ENCODE measurements around the gene CXCL5.
"Not testable (repeated sequence)": the region's sequence is repeated elsewhere in the genome, so short reads cannot be mapped to it uniquely, and the experiment has no call there.

CXCL5 gene

GRCh38 chr4:73967866-73968265, 30.6 kb downstream of the CXCL5 start:
- DNase-seq = no peak

GRCh38 chr4:73964862-73965611, 33.4 kb downstream of the CXCL5 start:
- DNase-seq = no peak

- DNase-seq = no peak
These were observed 35.8 kb downstream of the CXCL5 start for GRCh38 chr4:73962724-73963123.

- DNase-seq = not testable (repeated sequence)
These were observed 39.4 kb downstream of the CXCL5 start for GRCh38 chr4:73959041-73959440.

GRCh38 chr4:73952352-73952751, 46.1 kb downstream of the CXCL5 start:
- no peak for DNase-seq

- DNase-seq = not testable (repeated sequence)
These were observed 48.0 kb downstream of the CXCL5 start for GRCh38 chr4:73950376-73950920.

GRCh38 chr4:73948990-73949706, 49.3 kb downstream of the CXCL5 start:
- no peak for DNase-seq

GRCh38 chr4:73948291-73948690, 50.2 kb downstream of the CXCL5 start:
- DNase-seq = no peak

- no peak for DNase-seq
These were observed 51.1 kb downstream of the CXCL5 start for GRCh38 chr4:73947239-73947985.

- no peak for DNase-seq
These were observed 52.6 kb downstream of the CXCL5 start for GRCh38 chr4:73945674-73946449.

Measured in NCI-H1436 treated with DMSO at 0.1 percent for 48 hours (cell line).